Left ventricle myocardium inferior (tissue), 1 donor: ENCODE measurements around the gene LETM1. TPM values are rescaled to one million over a fixed set of nuclear protein-coding genes. Genes with fewer than 3 reads are reported as not detected.

Source experiments
- DNase-seq: peaks from one replicate; pipeline ENCODE4 v3.0.0-alpha.2; 2020
- H3K27ac ChIP-seq: fragments of 200-600 bp; replicated peaks from 2 replicates; pipeline ENCODE4 v1.8.0; 2021
- H3K27me3 ChIP-seq: fragments of 200-600 bp; 2 replicates; pipeline ENCODE4 v1.8.0; 2021; ENCODE audit warnings: low read depth
- H3K36me3 ChIP-seq: fragments of 200-600 bp; 2 replicates; pipeline ENCODE4 v1.8.0; 2021
- H3K4me1 ChIP-seq: fragments of 200-600 bp; 2 replicates; pipeline ENCODE4 v1.8.0; 2021
- H3K4me3 ChIP-seq: fragments of 200-600 bp; 2 replicates; pipeline ENCODE4 v1.8.0; 2021; ENCODE audit warnings: mild to moderate bottlenecking, moderate library complexity
- H3K9me3 ChIP-seq: fragments of 200-600 bp; replicated peaks from 2 replicates; pipeline ENCODE4 v1.8.0; 2021
- intact Hi-C: fragments of 100-400 bp; cut with micrococcal nuclease; formaldehyde crosslinking; loops from one replicate; pipeline ENCODE4 v1.11.0; 2022
- long read RNA-seq: library from polyadenylated mRNA; unstranded; transcript quantifications from one replicate; pipeline ENCODE4 v2.0.0, GENCODE V29; 2021
- total RNA-seq: library from RNA; stranded (reverse); fragmentation: NEBNext Ultra II Directional; extraction: Animal tissue kit (Norgen Biotek cat#: 25700); gene quantifications from one replicate; pipeline ENCODE4 v1.2.1, GENCODE V29; 2021
- TF ChIP-seq, protein P1 (sequence below): fragments of 200-600 bp; IDR thresholded peaks from 2 replicates; pipeline ENCODE4 v1.8.0; 2021; ENCODE audit warnings: antibody characterized with exemption, mild to moderate bottlenecking, borderline replicate concordance
- donor health status: DM: no; HTN: yes; CAD: no; lungs with severe emphysema.

Gene LETM1
- 38.8 TPM for total RNA-seq
- long read RNA-seq, full-length matches to known transcripts = 53 of 100 reads
- long read RNA-seq, partial matches to known transcripts = 28 of 100 reads
- long read RNA-seq, other reads (novel, unspliced or antisense) = 19 of 100 reads

GRCh38 chr4:1856071-1856942 lies at the start of gene LETM1:
Gene LETM1 (minus strand): TSS chr4:1856156. CDS start chr4:1855950, 206 bp downstream.
- peak; percentile 96 for DNase-seq
- H3K9me3 ChIP-seq = no peaks in the 10 kb centered on the region
- H3K27me3 ChIP-seq = no peaks in the 10 kb centered on the region
- intact Hi-C loops = no loop called here
- H3K4me3 ChIP-seq = peak within 1 kb of the TSS; percentile 76
- peaks cover 59% of the 10 kb centered on the region for H3K4me1 ChIP-seq
- peak within 1 kb of the TSS; percentile 86 for H3K27ac ChIP-seq
- H3K36me3 ChIP-seq = no peaks in the 10 kb centered on the region
- TF ChIP-seq, protein P1, sequence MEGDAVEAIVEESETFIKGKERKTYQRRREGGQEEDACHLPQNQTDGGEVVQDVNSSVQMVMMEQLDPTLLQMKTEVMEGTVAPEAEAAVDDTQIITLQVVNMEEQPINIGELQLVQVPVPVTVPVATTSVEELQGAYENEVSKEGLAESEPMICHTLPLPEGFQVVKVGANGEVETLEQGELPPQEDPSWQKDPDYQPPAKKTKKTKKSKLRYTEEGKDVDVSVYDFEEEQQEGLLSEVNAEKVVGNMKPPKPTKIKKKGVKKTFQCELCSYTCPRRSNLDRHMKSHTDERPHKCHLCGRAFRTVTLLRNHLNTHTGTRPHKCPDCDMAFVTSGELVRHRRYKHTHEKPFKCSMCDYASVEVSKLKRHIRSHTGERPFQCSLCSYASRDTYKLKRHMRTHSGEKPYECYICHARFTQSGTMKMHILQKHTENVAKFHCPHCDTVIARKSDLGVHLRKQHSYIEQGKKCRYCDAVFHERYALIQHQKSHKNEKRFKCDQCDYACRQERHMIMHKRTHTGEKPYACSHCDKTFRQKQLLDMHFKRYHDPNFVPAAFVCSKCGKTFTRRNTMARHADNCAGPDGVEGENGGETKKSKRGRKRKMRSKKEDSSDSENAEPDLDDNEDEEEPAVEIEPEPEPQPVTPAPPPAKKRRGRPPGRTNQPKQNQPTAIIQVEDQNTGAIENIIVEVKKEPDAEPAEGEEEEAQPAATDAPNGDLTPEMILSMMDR = peak; percentile 27

- TF ChIP-seq, protein P1 = no peak
- H3K4me1 ChIP-seq = peaks cover 4% of the 10 kb centered on the region
- no peaks in the 10 kb centered on the region for H3K9me3 ChIP-seq
- no peaks in the 10 kb centered on the region for H3K27me3 ChIP-seq
- no peak for DNase-seq
- intact Hi-C loops = no loop called here
- H3K4me3 ChIP-seq = no peak overlapping the region
- peaks cover 53% of the 10 kb centered on the region for H3K36me3 ChIP-seq
- no peak overlapping the region for H3K27ac ChIP-seq
Observed at GRCh38 chr4:1904042-1904441, 48.1 kb upstream of the LETM1 start.

- H3K27me3 ChIP-seq = no peaks in the 10 kb centered on the region
- peaks cover 5% of the 10 kb centered on the region for H3K4me1 ChIP-seq
- no peak overlapping the region for H3K27ac ChIP-seq
- H3K9me3 ChIP-seq = no peaks in the 10 kb centered on the region
- intact Hi-C loops = no loop called here
- TF ChIP-seq, protein P1 = no peak
- H3K36me3 ChIP-seq = peaks cover 53% of the 10 kb centered on the region
- no peak for DNase-seq
- H3K4me3 ChIP-seq = no peak overlapping the region
Observed at GRCh38 chr4:1903035-1903434, 47.1 kb upstream of the LETM1 start.

GRCh38 chr4:1902243-1902642 lies 46.3 kb upstream of the LETM1 start:
- Histone ChIP-seq H3K36me3 (peaks cover 52% of the 10 kb centered on the region), H3K9me3 (no peaks in the 10 kb centered on the region), H3K27ac (no peak overlapping the region), H3K27me3 (no peaks in the 10 kb centered on the region), H3K4me1 (peaks cover 5% of the 10 kb centered on the region), H3K4me3 (no peak overlapping the region)
- TF ChIP-seq, protein P1 = no peak
- DNase-seq = no peak
- intact Hi-C loops = no loop called here

- DNase-seq = no peak
- intact Hi-C loops = no loop called here
- H3K27me3 ChIP-seq = no peaks in the 10 kb centered on the region
- no peak overlapping the region for H3K4me3 ChIP-seq
- H3K9me3 ChIP-seq = no peaks in the 10 kb centered on the region
- peaks cover 5% of the 10 kb centered on the region for H3K4me1 ChIP-seq
- TF ChIP-seq, protein P1 = no peak
- H3K27ac ChIP-seq = no peak overlapping the region
- peaks cover 43% of the 10 kb centered on the region for H3K36me3 ChIP-seq
Observed at GRCh38 chr4:1901127-1901526, 45.2 kb upstream of the LETM1 start.
